Measurements from ENCODE around the gene ARHGAP44. TPM values are rescaled to one million over a fixed set of nuclear protein-coding genes. Genes with fewer than 3 reads are reported as not detected.

ARHGAP44 gene
- total RNA-seq, 1 donor from 2014 or later = 7.2 TPM

Small RNAs within 50 kb of the gene (microRNA-seq; reads per million reads assigned to microRNA genes)
- gene MIR1269B (ENCODE audit: unreplicated experiment) = not detected

Other genes with a start within 250 kb of the ARHGAP44 start
- gene MYOCD, start 123.6 kb upstream of the ARHGAP44 start, total RNA-seq = 13.7 and 17.0 TPM in 2 replicates
- gene ELAC2, start 228.5 kb downstream of the ARHGAP44 start, total RNA-seq = 49.5 and 51.8 TPM in 2 replicates